H1 (cell line): ENCODE results near the gene SLC9B2. TPM values are rescaled to one million over a fixed set of nuclear protein-coding genes. Genes with fewer than 3 reads are reported as not detected.

ENCODE experiments used
- CTCF ChIA-PET: fragments of 300-600 bp; sonication (Branson Sonifier 250); formaldehyde crosslinking; loops from one replicate; lab custom pipeline; 2021; ENCODE audit not compliant: partially characterized antibody; lab: Charles Lee
- POLR2A ChIA-PET: fragments of 300-600 bp; sonication (Branson Sonifier 250); formaldehyde crosslinking; loops from one replicate; lab custom pipeline; 2021; ENCODE audit warnings: inconsistent platforms; ENCODE audit not compliant: partially characterized antibody; lab: Charles Lee
- DNase-seq, 2 experiments: peaks; one replicate each; pipeline versions ENCODE4 v3.0.0 to v3.0.0-alpha.2; 2010 to 2022; ENCODE audit warnings: low spot score in 2 of 2, low read depth in 1 of 2, mixed read lengths in 1 of 2
- FAIRE-seq: peaks from 2 replicates; lab custom pipeline; 2011; peaks lifted over from hg19 to GRCh38; lab: Jason Lieb, UNC
- H2AFZ ChIP-seq: 2 replicates; pipeline ENCODE4 v1.8.1; 2012; ENCODE audit warnings: low read length, inconsistent platforms
- H2AK5ac ChIP-seq: 2 replicates; pipeline ENCODE4 v1.6.1; 2013; ENCODE audit warnings: low read depth, low read length
- H2BK120ac ChIP-seq: replicated peaks from 2 replicates; pipeline ENCODE3; 2013; ENCODE audit warnings: low read depth, low read length, inconsistent platforms
- H2BK12ac ChIP-seq: 2 replicates; pipeline ENCODE4 v1.6.1; 2013; ENCODE audit warnings: low read depth, low read length
- H2BK15ac ChIP-seq: 2 replicates; pipeline ENCODE4 v1.6.1; 2013; ENCODE audit warnings: low read length
- H2BK20ac ChIP-seq: 2 replicates; pipeline ENCODE4 v1.6.1; 2013; ENCODE audit warnings: low read length
- H2BK5ac ChIP-seq: 2 replicates; pipeline ENCODE4 v1.6.1; 2013; ENCODE audit warnings: low read depth, low read length
- H3K14ac ChIP-seq: 2 replicates; pipeline ENCODE4 v1.6.1; 2013; ENCODE audit warnings: inconsistent platforms; ENCODE audit not compliant: insufficient read length
- H3K18ac ChIP-seq: 2 replicates; pipeline ENCODE4 v1.6.1; 2013; ENCODE audit warnings: low read length; ENCODE audit errors: extremely low read depth
- H3K23ac ChIP-seq: 2 replicates; pipeline ENCODE4 v1.6.1; 2013; ENCODE audit warnings: inconsistent platforms; ENCODE audit not compliant: insufficient read length
- H3K23me2 ChIP-seq: 2 replicates; pipeline ENCODE4 v1.6.1; 2013; ENCODE audit warnings: low read depth, low read length
- H3K27ac ChIP-seq: 2 replicates; pipeline ENCODE4 v1.6.1; 2011; ENCODE audit warnings: low read depth, low read length, inconsistent platforms
- H3K27me3 ChIP-seq, 4 experiments: replicated peaks in 1 of 4; 1 replicate in 1 of 4; 2 replicates in 3 of 4; pipeline versions ENCODE4 v1.6.1 to v1.8.1; 2011 to 2013; ENCODE audit warnings: low read length in 3 of 4, mild to moderate bottlenecking in 3 of 4, inconsistent platforms in 2 of 4, mixed read lengths in 2 of 4, moderate library complexity in 1 of 4; ENCODE audit not compliant: control insufficient read depth in 3 of 4, insufficient read depth in 3 of 4; ENCODE audit errors: extremely low read depth in 1 of 4
- H3K36me3 ChIP-seq, 4 experiments: 2 replicates each; pipeline versions ENCODE4 v1.6.1 to v1.8.1; 2011 to 2013; ENCODE audit warnings: mild to moderate bottlenecking in 4 of 4, low read length in 3 of 4, moderate library complexity in 2 of 4, control low read depth in 1 of 4, inconsistent platforms in 1 of 4; ENCODE audit not compliant: insufficient read depth in 4 of 4, control insufficient read depth in 2 of 4
- H3K4ac ChIP-seq: replicated peaks from 2 replicates; pipeline ENCODE3; 2013; ENCODE audit warnings: low read length, low read depth, mixed read lengths, inconsistent platforms; ENCODE audit not compliant: insufficient read length
- H3K4me1 ChIP-seq, 4 experiments: replicated peaks in 1 of 4; 1 replicate in 1 of 4; 2 replicates in 3 of 4; pipeline versions ENCODE4 v1.6.1 to v1.8.1; 2011 to 2013; ENCODE audit warnings: low read length in 3 of 4, inconsistent platforms in 2 of 4, mixed read lengths in 1 of 4; ENCODE audit not compliant: insufficient read depth in 4 of 4, control insufficient read depth in 3 of 4
- H3K4me2 ChIP-seq, 2 experiments: 2 replicates each; pipeline versions ENCODE4 v1.6.1 to v1.8.1; 2011 to 2013; ENCODE audit warnings: low read depth in 2 of 2, low read length in 2 of 2, control low read depth in 1 of 2, inconsistent platforms in 1 of 2, mild to moderate bottlenecking in 1 of 2; ENCODE audit not compliant: insufficient read depth in 1 of 2
- H3K4me3 ChIP-seq, 4 experiments: fragments of 200-600, 300-600 bp in 1 of 4; sonication (generic), shearing (Covaris generic), sonication (Bioruptor Twin) in 1 of 4; 2 replicates each; pipeline versions ENCODE4 v1.5.1 to v1.8.1; 2011 to 2016; ENCODE audit warnings: low read length in 4 of 4, low read depth in 3 of 4, control low read depth in 2 of 4, inconsistent platforms in 2 of 4, mild to moderate bottlenecking in 2 of 4, mixed read lengths in 1 of 4, moderate library complexity in 1 of 4; ENCODE audit not compliant: insufficient read depth in 2 of 4; ENCODE audit errors: extremely low read depth in 1 of 4
- H3K56ac ChIP-seq: replicated peaks from 2 replicates; pipeline ENCODE3; 2013; ENCODE audit warnings: low read depth, mild to moderate bottlenecking, mixed read lengths, low read length, inconsistent platforms; ENCODE audit not compliant: insufficient read length
- H3K79me1 ChIP-seq: 2 replicates; pipeline ENCODE4 v1.6.1; 2013; ENCODE audit warnings: low read depth, low read length, control low read depth
- H3K79me2 ChIP-seq, 2 experiments: 2 replicates each; pipeline versions ENCODE4 v1.6.1 to v1.8.1; 2012 to 2013; ENCODE audit warnings: low read length in 2 of 2, mild to moderate bottlenecking in 2 of 2, inconsistent platforms in 1 of 2; ENCODE audit not compliant: insufficient read depth in 2 of 2, control insufficient read depth in 1 of 2
- H3K9ac ChIP-seq, 4 experiments: replicated peaks in 1 of 4; 1 replicate in 1 of 4; 2 replicates in 3 of 4; pipeline versions ENCODE4 v1.6.1 to v1.8.1; 2011 to 2013; ENCODE audit warnings: low read depth in 3 of 4, low read length in 3 of 4, control low read depth in 2 of 4, mild to moderate bottlenecking in 2 of 4, moderate library complexity in 2 of 4, inconsistent platforms in 1 of 4; ENCODE audit errors: extremely low read depth in 1 of 4
- H3K9me3 ChIP-seq, 2 experiments: 2 replicates each; pipeline versions ENCODE4 v1.6.1 to v1.8.1; 2012 to 2013; ENCODE audit warnings: mild to moderate bottlenecking in 2 of 2, moderate library complexity in 2 of 2, control low read depth in 1 of 2, inconsistent platforms in 1 of 2, low read depth in 1 of 2, low read length in 1 of 2, mixed read lengths in 1 of 2; ENCODE audit not compliant: insufficient read depth in 2 of 2
- H4K20me1 ChIP-seq, 2 experiments: replicated peaks in 1 of 2; 2 replicates each; pipeline versions ENCODE3 to v1.8.1; 2011 to 2013; ENCODE audit warnings: inconsistent platforms in 2 of 2, low read length in 2 of 2, mild to moderate bottlenecking in 1 of 2; ENCODE audit not compliant: insufficient read depth in 2 of 2, control insufficient read depth in 1 of 2
- H4K5ac ChIP-seq: 2 replicates; pipeline ENCODE4 v1.6.1; 2013; ENCODE audit warnings: low read length, low read depth, mixed read lengths, inconsistent platforms; ENCODE audit not compliant: insufficient read length
- H4K8ac ChIP-seq: 2 replicates; pipeline ENCODE4 v1.8.0; 2013; ENCODE audit warnings: mild to moderate bottlenecking, moderate library complexity, low read length, inconsistent platforms; ENCODE audit not compliant: insufficient read depth; ENCODE audit errors: extremely low read depth
- H4K91ac ChIP-seq: replicated peaks from 2 replicates; pipeline ENCODE3; 2013; ENCODE audit warnings: low read length, mixed read lengths, inconsistent platforms; ENCODE audit not compliant: insufficient read length
- CBX5 ChIP-seq: fragments of 300-800, 300-1000 bp; sonication (generic); IDR thresholded peaks from 2 replicates; pipeline ENCODE4 v1.7.1; 2016; ENCODE audit warnings: antibody characterized with exemption, low read length, low read depth
- WGBS, 2 experiments: shearing (Covaris generic) in 1 of 2; methylation state at CpG; one replicate each; pipeline versions ENCODE4 v1.1.6 to v1.1.7; 2013 to 2015; ENCODE audit warnings: low lambda C conversion rate in 2 of 2, mixed read lengths in 2 of 2, inconsistent platforms in 1 of 2, low coverage in 1 of 2, missing lambda C conversion rate in 1 of 2; ENCODE audit not compliant: insufficient replicate concordance in 2 of 2, insufficient coverage in 1 of 2, insufficient read length in 1 of 2; ENCODE audit errors: extremely low coverage in 1 of 2, missing lambda C conversion rate in 1 of 2; 5-methylcytosine and 5-hydroxymethylcytosine counted together
- polyA plus RNA-seq, 7 experiments: library from polyadenylated mRNA; depleted of rRNA in 3 of 7; stranded (reverse) in 5 of 7; unstranded in 2 of 7; fragments of >200 nt in 5 of 7; fragments of 200-250 nt in 2 of 7; gene quantifications; 1 replicate in 5 of 7; 2 replicates in 1 of 7; 4 replicates in 1 of 7; pipeline versions ENCODE4 v1.2.1 to v1.2.3, GENCODE V29; 2011 to 2013; ENCODE audit warnings: missing spikeins in 2 of 7, mixed read lengths in 2 of 7
- total RNA-seq: library from RNA; stranded (reverse); fragmentation: NEBNext Ultra II Directional; extraction: Animal tissue kit (Norgen Biotek cat#: 25700); gene quantifications from 2 replicates; pipeline ENCODE4 v1.2.1, GENCODE V29; 2021

SLC9B2 gene
- total and polyA plus RNA-seq, 2 of the 8 experiments (the other 6 are each of a cell fraction or from before 2014, with no cell fraction given): 3.2 to 5.2 TPM

GRCh38 chr4:103026868-103027267 lies 49.7 kb downstream of the SLC9B2 start:
- Histone ChIP-seq H2BK120ac (no peak overlapping the region), H3K4me1 (no peaks in the 10 kb centered on the region), H3K27ac (no peak overlapping the region), H2BK12ac (no peak overlapping the region), H3K79me1 (no peaks in the 10 kb centered on the region), H3K23me2 (no peaks in the 10 kb centered on the region), H2BK15ac (no peak overlapping the region), H3K56ac (no peak overlapping the region), H3K4me2 (no peak overlapping the region), H3K4ac (no peak overlapping the region), H3K14ac (no peak overlapping the region), H2BK20ac (no peak overlapping the region), H3K23ac (no peak overlapping the region), H3K36me3 (no peaks in the 10 kb centered on the region), H4K8ac (no peak overlapping the region), H4K5ac (no peak overlapping the region), H2AFZ (no peak overlapping the region), H3K9me3 (no peaks in the 10 kb centered on the region), H3K27me3 (no peaks in the 10 kb centered on the region), H3K79me2 (no peaks in the 10 kb centered on the region), H4K20me1 (no peaks in the 10 kb centered on the region), H2BK5ac (no peak overlapping the region), H3K18ac (no peak overlapping the region), H3K9ac (no peak overlapping the region), H2AK5ac (no peak overlapping the region), H3K4me3 (no peak overlapping the region), H4K91ac (no peak overlapping the region)
- FAIRE-seq (no peak), DNase-seq (no peak)
- TF ChIP-seq CBX5: no peak
- CTCF ChIA-PET: no interaction called here
- 80% methylated on average over 1 of the region's 1 CpG; no CpG with 5 or more reads in 1 of the 2 experiments for WGBS, 2 experiments
- POLR2A ChIA-PET: no interaction called here
